LNCaP clone FGC (cell line): ENCODE results near the gene CREB5.

ENCODE experiments used
- DNase-seq: peaks from one replicate; pipeline ENCODE4 v3.0.0-alpha.2; 2011; ENCODE audit warnings: low read depth
- H3K4me3 ChIP-seq: 2 replicates; pipeline ENCODE4 v1.5.1; 2011; ENCODE audit warnings: mild to moderate bottlenecking, low read depth, low read length, control low read depth
- CTCF ChIP-seq: IDR thresholded peaks from 2 replicates; pipeline ENCODE4 v1.5.1; 2012; ENCODE audit warnings: mild to moderate bottlenecking; ENCODE audit not compliant: control insufficient read depth, insufficient read depth; ENCODE audit errors: extremely low read depth

The CREB5 gene

GRCh38 chr7:28493477-28493876 lies 81.2 kb downstream of the CREB5 start:
- no peak for TF ChIP-seq CTCF
- H3K4me3 ChIP-seq = no peak overlapping the region
- DNase-seq = no peak

DNA sequence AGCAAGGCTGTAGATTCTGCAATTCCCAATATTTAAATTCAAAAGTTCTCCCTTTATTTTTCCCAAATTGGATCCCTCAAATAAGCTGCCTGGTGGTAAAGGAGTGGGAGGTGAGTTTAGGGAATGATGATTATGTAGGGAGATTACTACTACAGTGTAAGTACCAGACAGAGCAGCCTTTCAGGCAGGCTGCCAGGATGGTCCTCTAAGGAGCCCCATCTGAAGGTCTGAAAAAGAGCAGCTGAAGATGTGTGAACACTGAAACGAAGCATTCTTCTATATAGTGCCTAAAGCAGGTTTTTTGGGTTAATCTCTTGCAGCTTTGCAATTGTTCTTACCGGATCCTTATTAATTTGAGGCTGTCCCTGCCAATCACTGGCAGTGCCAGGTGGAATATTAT lies 84.7 kb downstream of the CREB5 start:
- H3K4me3 ChIP-seq = no peak overlapping the region
- TF ChIP-seq CTCF = no peak
- no peak for DNase-seq

- H3K4me3 ChIP-seq = no peak overlapping the region
- no peak for TF ChIP-seq CTCF
- no peak for DNase-seq
Observed at GRCh38 chr7:28498636-28499035, 86.3 kb downstream of the CREB5 start.

GRCh38 chr7:28500138-28500537 lies 87.8 kb downstream of the CREB5 start:
- H3K4me3 ChIP-seq = no peak overlapping the region
- DNase-seq = no peak
- no peak for TF ChIP-seq CTCF

DNA sequence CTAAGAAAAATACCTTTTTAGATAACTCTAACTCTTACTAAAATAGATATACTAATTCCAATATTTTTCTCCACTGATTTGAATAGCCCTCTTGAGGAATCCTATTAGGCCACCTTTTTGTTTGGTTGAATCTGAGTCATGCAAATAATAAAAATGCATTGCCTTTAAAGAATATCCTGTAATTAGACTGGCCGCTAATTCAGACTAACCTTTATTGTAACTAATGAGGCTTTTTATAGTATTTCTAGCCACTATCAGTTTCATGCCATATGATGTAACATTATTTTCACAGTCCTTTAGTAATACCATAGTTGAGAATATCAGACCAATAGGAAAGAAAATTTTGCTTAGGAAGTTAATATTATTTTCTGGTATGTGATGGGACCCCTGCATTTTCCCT lies 90.1 kb downstream of the CREB5 start:
- no peak for TF ChIP-seq CTCF
- no peak overlapping the region for H3K4me3 ChIP-seq
- no peak for DNase-seq

GRCh38 chr7:28503396-28503795 lies 91.1 kb downstream of the CREB5 start:
- H3K4me3 ChIP-seq = no peak overlapping the region
- no peak for DNase-seq
- TF ChIP-seq CTCF = no peak

- TF ChIP-seq CTCF = no peak
- no peak for DNase-seq
Observed at GRCh38 chr7:28505014-28505413, 92.7 kb downstream of the CREB5 start.

More at GRCh38 chr7:28505014-28505413, 92.7 kb downstream of the CREB5 start:
- H3K4me3 ChIP-seq = no peak overlapping the region
